Hematopoietic multipotent progenitor cell treated with erythropoietin and hydrocortisone succinate and interleukin-3 and kit ligand, for 4 days (in vitro differentiated cells): Measurements from ENCODE around the gene PCYT1A.
"Not testable (repeated sequence)": the region's sequence is repeated elsewhere in the genome, so short reads cannot be mapped to it uniquely, and the experiment has no call there.

Experiments
- DNase-seq: peaks from one replicate; pipeline ENCODE4 v3.0.0-alpha.2; 2015

PCYT1A gene

GRCh38 chr3:196210673-196211556 lies 76.6 kb downstream of the PCYT1A start, which contains the start of gene ZDHHC19:
Gene ZDHHC19 (minus strand): TSS chr3:196211400. CDS start chr3:196211315, 85 bp downstream.
- no peak for DNase-seq

DNA sequence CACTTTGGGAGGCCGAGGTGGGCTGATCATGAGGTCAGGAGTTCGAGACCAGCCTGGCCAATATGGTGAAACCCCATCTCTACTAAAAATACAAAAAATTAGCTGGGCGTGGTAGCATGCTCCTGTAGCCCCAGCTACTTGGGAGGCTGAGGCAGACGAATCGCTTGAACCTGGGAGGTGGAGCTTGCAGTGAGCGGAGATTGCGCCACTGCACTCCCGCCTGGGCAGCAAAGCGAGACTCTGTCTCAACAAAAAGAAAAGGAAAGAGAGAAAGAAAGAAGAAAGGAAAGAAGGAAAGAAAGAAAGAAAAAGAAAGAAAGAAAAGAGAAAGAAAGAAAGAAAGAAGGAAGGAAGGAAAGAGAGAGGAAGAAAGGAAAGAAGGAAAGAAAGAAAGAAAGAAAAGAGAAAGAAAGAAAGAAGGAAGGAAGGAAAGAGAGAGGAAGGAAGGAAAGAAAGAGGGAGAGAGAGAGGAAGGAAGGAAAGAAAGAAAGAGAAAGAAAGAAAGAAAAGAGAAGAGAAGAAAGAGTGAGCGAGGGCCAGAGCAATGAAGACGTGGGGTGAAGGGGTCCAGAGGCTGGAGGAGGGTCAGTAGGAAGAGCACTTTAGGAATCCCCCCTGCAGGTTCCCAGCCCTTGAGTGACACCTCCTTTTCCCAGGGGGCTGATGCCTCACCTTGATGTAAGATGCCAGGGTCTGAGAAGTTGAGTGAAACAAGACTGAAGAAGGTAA lies 77.4 kb downstream of the PCYT1A start:
- DNase-seq, result not testable (repeated sequence)

DNA sequence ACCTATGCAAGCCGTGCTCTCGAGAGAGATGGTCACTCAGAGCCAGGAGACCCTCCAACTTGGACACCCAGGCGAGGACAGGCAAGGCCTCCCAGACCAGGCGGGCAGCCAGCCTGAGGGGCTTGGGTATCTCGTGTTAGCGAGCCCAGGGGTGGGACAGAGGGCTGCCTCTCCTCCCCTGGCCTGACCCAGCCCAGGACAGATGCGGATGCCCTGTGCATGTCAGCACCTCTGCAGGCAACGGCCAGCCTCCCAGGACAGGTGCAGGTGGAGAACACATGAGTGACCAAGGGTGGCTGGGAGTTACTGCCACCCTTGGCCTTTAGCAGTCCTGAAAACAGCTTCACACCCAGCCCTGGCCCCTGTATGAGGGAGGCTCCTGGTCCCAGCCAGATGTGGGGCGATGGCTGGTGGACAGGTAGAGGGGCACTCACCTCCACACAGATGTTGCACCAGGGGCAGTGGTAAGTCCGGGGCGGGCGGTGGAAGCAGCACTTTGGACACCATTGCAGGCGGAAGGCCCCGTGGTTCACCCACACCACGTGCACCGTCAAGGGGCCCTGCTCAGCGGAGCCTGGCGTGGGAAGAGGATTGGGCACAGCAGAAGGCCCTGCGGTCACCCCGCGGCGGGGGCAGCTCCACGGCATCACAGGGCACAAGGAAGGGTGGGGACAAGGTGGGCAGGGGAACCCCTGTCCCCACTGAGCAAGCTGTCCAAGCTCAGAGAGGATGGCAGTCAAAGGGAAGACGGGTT lies 78.4 kb downstream of the PCYT1A start:
- DNase-seq, result no peak

DNA sequence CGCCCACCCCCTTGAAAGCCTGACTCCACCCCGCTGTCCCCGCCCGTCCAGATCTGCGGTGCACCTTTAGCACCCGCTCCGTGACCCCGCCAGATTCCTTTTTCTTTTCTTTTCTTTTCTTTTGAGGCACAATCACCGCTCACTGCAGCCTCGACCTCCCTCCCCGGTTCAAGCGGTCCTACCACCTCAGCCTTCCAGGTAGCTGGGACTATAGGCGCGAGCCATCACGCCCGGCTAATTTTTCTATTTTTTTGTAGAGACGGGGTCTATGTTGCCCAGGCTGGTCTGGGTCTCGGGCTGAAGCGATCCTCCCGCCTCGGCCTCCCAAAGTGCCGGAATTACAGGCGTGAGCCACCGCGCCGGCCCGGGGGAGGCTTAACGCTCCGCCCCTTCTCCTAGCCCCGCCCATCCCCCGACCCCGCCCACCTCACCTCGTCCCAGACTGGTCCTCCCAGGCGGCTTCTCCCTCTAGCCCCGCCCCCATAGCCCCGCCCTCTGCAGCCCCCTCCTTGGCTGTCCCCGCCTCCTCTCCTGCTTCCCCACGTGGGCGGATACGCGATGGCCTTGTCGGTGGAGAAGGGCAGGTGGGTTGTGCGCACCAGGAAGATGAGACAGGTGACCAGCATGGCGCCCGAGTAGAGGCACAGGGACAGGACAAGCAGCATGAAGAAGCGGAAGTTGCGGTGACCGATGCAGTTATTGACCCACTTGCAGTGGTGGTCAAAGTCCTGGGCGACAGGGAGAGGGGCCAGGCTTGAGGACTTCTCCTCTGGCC lies 79.5 kb downstream of the PCYT1A start:
- DNase-seq, result peak; percentile 78

DNA sequence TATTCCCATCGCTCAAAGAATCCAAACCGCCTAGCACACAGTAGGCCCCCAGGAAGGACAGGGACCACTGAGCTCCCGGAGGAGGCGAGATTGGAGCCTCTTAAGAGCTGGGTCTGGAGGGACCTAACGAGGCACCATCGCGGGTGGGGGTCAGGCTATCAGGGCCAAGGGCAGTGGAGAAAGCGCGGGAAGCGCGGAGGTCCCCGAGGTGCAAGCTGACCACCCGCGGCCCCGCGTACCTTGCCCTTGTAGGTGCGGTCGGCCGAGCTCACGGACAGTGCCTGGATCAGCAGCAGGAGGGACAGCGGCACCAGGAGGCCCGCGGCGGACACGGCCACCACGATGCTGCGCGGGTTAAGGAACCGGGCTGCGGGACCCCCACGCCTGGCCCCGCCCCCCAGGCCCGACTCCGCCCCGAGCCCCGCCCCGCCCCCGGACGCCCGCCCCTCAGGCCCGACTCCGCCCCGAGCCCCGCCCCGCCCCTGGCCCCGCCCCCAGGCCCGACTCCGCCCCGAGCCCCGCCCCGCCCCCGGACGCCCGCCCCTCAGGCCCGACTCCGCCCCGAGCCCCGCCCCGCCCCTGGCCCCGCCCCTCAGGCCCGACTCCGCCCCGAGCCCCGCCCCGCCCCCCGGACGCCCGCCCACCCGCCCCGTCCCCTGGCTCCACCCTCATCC lies 80.2 kb downstream of the PCYT1A start:
- DNase-seq, result peak; percentile 45

DNA sequence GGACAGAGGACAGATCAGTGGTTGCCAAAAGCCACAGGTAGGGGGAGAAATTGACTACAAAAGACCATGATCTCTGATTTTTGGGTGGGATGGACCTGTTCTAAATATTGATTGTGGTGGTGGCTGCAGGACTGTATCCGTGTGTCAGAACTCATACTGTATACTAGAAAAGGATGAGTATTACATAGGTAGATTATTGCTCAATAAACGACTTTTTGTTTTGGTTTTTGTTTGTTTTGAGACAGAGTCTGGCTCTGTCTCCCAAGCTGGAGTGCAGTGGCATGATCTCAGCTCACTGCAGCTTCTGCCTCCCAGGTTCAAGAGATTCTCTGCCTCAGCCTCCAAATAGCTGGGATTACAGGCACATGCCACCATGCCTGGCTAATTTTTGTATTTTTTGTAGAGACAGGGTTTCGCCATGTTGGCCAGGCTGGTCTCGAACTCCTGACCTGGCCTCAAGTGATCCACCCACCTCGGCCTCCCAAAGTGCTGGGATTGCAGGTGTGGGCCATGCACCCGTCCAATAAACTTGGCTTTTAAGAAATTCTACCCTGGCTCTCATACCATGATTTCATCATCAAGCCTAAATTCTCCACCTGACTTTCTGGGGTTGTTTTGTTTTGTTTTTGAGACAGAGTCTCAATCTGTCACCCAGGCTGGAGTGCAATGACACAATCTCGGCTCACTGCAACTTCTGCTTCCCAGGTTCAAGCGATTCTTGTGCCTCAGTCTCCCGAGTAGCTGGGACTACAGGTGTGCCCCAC lies 81.9 kb downstream of the PCYT1A start:
- not testable (repeated sequence) for DNase-seq

GRCh38 chr3:196203846-196204245 lies 83.7 kb downstream of the PCYT1A start:
- no peak for DNase-seq

DNA sequence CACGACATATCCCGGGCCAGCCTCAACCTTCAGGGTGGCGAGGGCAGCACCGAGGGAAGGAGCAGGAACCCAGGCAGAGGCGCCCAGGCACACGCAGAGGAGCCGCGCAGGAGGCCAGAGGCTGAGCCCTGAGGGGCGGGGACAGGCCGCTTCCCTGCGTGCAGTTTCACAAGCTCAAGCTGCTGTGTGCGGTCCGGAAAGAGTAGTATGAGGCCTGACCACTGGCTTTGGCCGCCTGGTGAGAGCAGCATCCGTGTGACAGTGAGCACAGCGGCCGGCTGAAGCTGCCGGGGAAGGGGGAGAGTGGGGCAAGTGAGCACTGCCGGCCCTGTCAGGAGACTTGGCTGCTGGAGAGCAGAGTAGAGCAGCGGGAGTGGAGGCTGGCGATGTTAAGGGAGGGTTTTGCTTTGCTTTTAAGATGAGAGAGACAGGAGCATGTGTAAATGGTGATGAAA lies 85.0 kb downstream of the PCYT1A start:
- peak; percentile 66 for DNase-seq

GRCh38 chr3:196198771-196199753 lies 88.5 kb downstream of the PCYT1A start:
- peak; percentile 58 for DNase-seq

DNA sequence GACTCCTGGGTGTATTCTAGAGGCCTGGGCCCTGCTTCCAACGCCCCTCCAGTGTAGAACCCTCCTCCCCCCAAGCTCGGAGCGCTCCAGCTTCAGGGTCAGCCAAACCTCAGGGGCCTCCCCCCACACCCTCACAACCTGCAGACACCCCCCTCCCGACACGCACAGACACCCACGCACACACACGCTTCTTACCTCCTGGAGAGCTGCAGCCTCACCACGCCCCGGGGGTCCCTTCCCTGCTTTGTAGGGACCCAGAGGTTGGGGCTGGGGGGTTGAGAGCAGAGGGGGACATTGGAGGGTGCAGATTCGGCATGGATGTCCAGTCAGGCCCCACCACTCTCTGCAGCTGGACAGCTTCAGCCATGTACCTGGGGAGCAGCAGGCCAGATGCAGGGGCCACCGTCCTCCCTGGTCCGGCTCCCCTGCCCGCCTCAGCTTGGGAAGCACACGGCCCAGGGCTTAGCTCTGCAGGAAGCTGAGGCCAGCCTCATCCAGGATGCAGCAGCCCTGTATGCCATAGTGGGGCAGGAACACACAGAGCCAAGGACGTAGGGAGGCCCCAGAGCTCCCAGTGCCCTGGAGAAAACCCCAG lies 89.3 kb downstream of the PCYT1A start:
- DNase-seq, result no peak

DNA sequence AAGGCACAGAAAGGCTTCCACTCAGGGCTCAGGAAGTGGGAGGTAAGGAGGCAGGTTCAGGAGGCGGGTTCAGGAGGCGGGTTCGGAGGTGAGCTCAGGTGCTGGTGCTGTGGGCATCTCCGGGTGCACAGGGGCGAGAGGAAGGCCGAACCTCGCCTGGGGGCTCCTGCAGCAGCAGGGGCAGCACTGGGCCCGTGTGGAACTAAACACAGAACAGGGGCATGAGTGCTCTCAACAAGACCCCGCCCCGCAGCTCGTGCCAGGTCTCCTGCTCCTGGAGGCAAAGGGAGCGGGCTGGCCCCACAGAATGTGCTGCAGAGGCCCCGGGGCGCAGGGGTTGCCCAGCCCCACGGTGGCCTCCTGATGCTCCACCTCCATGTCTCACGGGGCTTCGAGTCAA lies 90.0 kb downstream of the PCYT1A start:
- DNase-seq, result no peak

DNA sequence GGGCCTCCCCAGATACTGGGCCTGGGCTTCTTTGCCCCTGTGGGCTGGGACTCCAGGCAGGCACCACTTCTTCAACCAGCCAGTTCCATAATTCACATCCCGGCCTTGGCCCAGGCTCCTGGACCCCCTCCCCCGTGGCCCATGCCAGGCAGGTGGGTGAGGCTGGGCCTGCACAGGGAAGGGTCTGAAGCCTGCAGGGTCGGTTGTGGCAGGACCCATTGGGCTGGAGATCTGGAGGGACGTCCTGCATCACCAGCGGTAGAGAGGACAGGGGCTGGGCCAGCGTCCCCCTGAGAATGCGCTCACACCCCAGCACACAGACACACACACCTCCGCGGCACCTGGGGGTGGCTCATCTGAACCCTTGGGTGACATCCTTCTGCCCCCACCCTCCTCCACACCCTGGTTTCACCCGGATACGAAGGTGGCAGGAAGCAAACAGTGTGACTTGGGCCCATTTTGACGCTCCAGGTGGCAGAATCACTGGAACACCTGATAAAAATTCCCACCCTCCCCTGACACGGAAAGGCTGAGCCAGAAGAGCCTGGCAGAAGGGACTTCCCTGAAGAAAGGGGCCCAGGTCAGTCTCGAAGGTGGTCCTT lies 91.8 kb downstream of the PCYT1A start:
- no peak for DNase-seq

- peak; percentile 83 for DNase-seq
Measured at GRCh38 chr3:196194542-196194915, 93.0 kb downstream of the PCYT1A start.

DNA sequence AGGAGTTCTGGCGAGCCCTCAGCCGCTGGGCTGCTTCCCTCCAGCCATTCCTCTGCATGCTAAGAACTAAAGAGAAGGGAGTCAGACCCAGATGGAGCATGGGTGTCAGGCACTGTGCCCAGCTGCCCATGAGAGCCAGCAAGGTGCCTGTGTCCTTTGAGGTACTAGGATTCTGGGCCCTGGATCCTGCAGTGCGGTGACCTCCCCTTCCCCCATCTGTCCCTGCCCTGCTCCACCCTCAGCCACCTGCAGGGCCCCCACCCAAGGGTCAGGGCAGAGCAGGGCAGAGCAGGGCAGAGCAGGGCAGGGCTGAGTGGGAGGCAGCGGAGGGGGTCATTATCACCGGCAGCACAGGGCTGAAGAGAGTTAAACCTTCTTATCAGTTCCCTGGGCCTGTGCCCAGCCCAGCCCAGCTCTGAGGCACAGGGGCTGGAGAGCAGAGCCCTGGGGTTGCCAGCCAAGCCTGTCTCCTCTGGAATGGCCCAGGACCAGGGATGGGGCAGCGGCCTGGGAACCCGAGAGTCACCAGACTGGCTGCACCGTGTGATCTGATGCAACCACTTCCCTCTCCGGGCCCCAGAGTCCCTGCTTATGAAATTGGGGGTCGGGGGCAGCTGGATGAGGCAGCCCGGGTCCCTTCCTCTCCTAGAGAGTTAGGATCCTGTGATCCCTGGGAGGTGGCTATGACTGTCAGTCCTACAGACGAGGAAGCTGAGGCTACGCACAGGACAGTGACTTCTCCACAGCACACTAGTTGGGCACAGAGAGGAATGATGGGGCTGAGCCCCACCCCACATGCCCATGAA lies 93.6 kb downstream of the PCYT1A start:
- peak; percentile 97 for DNase-seq

DNA sequence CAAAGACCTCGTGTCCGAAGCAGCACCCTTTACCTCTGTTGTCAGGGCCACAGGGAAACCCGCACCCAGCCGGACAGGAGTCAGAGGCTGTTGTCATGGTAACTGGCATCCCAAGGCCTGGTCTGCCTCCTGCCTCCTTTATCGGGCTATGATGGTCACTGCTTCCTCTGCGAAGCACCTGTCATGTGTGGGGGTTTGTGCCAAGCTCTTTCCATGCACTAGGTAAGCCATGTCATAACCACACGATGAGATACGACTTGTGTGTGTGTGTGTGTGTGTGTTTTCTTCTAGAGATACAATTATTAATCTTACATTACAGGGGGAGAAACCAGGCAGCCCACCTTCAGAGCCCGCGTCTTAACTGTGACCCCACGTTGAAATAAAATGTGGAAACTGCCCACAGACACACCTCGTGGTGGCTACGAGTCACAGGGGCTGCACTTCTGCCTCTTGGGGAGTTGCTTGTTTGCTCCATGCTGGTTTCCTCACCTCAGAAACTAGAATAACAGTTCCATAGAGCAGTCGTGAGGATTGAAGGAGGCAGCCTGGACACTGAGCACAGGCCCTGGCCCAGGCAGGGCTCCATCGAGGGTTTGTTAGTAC lies 94.3 kb downstream of the PCYT1A start:
- peak; percentile 64 for DNase-seq

GRCh38 chr3:196192524-196193051 lies 94.9 kb downstream of the PCYT1A start:
- peak; percentile 68 for DNase-seq

DNA sequence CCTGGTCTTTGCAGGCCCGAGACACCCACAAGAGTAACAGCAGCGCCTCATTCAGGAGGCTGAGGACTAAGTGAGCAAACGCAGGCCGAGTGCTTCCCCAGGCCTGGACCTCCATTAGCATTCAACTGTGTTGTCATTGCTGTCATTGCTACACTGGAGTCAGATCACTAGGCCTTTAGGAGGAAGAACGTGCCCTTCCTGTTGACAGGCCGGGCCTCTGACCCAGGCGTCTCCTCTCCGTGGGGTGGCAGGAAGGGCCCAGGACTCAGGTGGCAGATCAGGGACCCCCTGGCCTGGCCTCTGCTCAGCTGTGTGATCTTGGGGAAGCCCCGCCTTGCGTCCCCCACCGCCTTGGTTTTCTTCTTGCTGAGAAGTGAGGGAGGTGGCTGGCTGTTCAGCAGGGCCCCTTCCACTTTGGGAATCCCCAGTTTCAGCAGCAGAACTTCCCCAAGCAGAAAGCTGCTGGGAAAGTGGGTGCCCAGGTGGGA lies 95.4 kb downstream of the PCYT1A start:
- DNase-seq, result peak; percentile 74
